GM21717 (cell line): ENCODE results near the gene ANKDD1A.

Source experiments
- ATAC-seq: cut with Tn5 transposase; IDR thresholded peaks from one replicate; pipeline ENCODE4 v1.9.1; 2021; ENCODE audit warnings: mild to moderate bottlenecking, moderate library complexity; ENCODE audit not compliant: unreplicated experiment

ANKDD1A gene

DNA sequence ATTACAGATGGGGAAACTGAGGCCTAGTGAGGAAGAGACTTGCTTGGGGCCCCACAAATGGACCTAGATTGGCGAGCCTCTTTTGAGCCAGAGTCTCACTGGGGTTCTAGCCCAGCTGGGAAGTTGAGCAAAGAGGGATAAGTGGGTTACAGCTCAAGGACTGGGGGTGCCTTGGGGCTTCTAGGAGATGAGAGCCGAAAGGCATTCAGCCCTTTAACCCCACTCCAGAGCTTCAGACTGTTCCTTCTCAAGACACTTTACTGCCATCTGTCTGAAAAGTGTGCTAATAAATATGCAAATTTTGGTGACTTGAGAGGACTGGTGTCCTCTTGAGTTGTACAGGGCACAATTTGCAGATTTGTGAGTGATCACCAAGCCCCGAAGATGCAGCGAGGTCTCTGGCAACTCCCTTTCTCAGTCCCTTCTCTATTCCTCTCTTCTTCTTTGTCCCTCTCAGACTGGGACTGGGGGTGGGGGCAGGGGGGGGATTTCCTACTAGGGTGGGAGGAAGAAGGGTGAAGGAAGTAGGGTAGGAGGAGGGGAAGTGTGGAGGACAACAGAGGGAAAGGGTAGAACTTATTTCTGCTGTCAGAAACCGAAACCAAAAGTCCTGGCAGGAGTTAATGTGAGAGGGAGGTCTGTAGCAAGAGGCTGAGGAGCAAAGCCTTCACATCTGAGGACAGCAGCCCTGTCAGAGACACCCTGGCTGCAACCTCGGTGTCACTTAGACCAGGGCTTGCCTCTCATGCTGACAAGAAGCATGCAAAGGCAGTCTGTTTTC lies 16.2 kb upstream of the ANKDD1A start:
- ATAC-seq, result no peak

DNA sequence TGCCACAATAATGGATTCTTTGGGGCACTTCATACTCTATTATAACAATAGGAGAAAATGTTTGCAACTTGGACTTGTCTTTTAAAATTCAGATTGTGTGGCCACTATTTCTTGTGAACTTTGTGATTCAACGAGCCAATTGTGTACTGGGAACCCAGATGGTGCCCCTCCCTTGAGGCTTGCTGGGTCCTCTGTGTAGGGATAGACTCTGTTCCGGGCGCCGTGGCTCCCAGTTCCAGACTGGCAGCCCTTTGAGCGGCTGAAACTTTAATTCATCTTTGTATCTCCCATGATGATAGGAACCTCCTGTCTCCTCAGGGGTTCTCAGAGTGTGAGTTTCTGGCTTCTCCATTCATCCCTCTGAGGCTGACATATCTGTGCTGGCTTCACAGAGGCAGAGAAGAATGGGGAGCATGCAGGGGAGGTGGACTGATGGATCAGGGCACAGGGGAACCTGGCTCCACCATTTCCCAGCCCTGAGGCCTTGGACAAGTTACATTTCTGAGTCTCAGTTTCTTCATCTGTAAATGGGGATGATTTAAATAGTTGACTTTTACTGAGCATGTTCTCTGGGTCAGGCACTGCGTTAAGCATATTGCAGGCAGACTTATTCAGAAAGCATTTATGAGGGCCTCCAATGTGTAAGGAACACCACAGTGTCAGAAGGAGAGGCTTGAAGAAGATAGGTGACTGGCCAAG lies 15.2 kb upstream of the ANKDD1A start:
- no peak for ATAC-seq

DNA sequence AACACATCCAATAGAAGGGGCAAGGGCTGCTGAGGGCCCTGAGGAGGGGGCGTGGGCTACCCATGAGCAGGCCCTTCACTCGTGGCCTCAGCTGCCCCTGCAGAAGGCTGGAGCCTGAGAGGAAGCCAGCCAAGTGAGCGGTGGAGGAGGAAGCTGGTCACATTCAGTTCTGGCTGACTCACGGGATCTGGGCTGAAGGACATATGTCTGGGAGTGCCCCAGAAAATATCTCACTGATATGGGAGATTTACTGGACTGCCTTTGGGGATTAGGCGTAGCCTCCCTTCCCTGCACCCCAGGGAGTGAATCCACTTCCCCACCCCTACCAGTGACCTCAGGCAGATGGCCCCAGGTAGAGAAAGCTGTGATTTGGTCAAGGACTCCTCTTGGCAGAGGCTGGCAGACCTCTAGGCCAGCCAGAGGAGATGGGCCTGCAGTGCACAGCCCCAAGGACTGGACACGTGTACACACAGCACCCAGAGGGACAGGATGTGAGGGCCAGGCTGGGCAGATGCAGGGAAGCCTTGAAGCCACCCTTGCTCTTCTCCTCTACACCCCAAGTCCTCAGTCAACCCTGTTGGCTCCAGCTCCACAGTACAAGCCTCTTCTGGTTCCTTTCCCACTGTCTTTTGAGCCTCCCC lies 14.2 kb upstream of the ANKDD1A start:
- ATAC-seq, result no peak

DNA sequence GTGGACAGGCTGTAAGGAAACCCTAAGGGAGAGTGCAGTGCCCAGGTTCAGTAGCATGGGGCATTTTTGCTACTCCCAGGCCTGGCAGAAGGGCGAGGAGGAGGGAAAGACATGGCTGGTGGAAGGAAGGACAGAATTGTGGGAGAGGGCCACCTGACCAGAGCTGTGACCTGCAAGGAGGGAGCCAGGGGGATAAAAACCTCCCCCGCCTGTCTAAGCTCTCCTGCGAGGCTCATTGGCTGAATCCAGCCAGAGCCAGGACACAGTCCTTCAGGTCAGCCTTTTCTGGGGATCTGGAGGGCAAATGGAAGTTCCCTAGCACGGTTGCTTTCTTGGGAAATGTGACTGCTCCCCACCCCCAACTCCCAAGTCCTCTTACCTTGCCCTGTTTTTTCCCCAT lies 13.3 kb upstream of the ANKDD1A start:
- no peak for ATAC-seq

DNA sequence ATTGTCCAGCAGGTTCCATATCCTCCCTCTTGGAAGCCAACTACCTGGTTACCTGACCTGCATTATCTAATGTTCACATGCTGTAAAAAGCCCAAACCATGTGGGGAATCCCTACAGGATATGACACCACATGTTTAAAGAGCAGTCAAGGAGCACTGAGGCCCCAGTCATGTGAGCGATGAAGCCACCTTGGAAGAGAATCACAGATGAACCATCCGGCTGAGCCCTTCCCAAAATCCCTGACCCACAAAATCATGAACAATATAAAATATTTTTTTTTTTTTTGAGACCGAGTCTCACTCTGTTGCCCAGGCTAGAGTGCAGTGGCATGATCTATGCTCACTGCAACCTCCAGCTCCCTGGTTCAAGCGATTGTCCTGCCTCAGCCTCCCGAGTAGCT lies 10.6 kb upstream of the ANKDD1A start:
- no peak for ATAC-seq

DNA sequence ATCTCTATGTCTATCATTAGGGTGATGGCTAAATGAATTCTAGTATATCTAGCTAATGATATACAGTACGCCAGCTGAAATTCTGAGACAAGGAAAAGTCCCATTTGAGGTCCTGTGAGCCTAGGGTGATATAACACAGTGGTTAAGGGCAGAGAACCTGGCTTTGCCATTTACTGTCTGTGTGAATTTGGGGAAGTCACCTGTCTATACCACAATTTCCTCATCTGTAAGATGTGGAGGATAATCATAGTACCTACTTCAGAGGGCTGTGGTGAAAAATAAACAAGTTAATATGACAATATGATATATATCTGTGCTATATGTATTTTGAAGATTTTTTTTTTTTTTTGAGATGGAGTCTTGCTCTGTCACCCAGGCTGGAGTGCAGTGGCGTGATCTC lies 9.8 kb upstream of the ANKDD1A start:
- ATAC-seq, result no peak

DNA sequence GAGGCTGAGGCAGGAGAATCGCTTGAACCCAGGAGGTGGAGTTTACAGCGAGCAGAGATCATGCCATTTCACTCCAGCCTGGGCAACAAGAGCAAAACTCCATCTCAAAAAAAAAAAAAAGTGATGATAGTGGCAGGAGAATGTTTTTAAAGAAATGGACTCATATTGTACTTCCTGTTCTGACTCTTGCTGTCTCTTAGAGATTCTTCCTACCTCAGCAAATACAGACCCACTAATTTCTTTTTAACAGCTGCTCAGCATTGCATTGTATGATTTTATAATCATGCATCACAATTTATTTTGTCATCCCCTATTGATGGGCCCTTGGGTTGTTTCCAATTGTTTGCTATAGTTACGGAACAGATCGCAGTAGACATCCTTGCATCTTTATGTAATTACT lies 8.8 kb upstream of the ANKDD1A start:
- no peak for ATAC-seq

DNA sequence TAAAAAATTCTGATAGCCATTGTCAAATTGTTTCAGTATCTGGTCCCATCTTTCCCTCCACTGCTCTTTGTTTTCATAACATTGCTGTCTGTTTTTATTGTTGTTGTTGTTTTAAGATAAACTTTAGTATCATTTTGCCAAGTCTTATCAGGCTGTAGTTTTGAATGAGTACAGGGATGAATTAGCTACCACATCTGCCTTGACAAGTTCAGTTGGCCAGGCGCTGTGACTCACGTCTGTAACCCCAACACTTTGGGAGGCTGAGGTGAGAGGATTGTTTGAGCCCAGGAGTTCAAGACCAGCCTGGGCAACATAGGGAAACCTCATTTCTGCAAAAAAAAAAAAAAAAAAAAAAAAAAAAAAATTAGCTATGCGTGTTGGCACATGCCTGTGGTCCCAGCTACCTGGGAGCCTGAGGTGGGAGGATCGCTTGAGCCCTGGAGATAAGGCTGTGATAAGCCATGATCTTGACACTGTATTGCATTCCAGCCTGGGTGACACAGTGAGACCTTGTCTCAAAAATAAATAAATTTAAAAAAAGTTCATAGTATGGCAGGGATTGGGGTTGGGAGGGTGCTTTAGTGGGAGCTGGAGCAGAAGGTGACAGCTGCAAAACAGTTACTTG lies 8.3 kb upstream of the ANKDD1A start:
- ATAC-seq, result no peak

DNA sequence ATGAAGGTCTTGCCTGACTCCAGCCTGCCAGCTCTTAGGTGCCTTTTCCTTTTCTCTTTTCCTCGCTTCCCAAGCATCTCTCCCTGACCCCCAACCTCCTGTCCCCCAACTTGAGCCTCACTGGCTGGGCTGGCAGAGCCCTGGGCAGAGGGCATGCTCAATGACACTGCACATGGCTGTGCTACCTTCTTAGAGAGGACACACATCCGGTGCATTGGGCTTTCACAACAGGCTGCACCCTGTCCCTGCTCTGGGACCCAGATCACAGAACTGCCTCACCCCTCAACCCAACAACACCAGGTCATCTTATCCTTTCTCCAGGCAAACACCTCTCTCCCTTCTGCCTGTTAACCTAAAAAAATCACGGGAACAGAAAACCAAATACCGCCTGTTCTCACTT lies 7.5 kb upstream of the ANKDD1A start:
- no peak for ATAC-seq

DNA sequence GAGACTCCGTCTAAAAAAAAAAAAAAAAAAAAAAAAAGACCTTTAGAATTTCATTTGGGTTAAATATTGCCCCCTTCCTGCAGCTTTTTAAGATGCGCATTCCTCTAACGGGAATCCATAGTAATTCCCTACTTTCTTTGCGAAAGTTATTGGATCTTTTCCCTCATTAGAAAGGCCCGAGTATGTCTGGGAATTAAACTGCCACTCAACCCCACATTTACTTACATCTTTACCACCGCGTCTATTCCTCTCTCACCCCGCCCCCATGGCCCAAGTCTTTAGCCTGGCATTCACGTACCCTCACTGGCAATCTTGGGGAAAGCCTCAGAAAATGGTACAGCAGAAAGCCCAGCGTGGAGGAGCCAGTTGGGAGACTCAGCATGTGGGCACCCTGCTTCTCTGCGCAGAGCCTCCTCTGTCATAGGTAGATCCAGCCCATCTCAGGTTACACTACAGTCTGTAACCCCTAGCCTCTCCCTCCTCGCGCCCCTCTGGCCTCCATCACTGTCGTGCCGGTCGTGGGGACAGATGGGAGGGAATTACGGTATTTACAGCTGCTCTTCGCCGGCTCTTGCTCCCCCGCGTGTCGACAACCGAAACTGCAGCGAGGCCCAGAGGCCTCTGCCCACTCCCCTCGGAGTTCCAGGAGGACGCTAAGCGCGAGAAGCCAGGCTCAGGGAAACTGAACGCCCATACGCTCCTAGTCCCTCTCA lies 6.4 kb upstream of the ANKDD1A start:
- ATAC-seq, result peak; percentile 55

DNA sequence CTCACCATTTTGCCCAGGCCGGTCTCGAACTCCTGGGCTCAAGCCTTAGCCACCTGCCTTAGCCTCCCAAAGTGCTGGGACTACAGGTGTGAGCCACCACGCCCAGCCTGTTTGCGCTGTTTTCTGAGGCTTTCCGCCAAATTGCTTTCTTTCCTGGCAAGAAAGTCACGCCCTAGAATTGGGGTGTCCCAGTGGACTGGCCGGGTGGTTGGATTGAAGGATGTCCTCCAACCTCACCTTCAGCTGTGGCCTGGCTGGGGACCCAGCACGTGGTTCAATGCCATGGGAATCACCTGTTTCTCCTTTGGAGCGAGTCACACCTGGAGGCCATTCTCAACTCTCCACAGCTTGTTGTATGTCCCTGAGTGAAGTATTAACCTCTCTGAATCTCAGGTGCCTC lies 5.8 kb upstream of the ANKDD1A start:
- ATAC-seq, result no peak

DNA sequence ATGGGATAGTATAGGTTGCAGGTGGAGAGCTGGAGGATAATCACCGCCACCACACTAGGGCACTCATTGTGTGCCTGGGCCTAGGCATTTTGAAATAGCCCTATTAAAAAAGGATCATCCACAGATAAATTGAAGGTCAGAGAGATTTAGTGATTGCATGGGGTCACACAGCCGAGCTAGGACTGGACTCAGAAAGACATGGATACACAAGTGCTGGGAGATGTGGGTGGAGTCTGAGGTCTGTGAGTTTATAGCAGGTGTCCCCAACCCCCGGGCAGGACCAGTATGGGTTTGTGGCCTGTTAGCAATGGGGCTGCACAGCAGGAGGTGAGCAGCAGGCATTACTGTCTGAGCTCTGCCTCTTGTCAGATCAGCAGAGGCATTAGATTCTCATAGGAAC lies 5.3 kb upstream of the ANKDD1A start:
- no peak for ATAC-seq

DNA sequence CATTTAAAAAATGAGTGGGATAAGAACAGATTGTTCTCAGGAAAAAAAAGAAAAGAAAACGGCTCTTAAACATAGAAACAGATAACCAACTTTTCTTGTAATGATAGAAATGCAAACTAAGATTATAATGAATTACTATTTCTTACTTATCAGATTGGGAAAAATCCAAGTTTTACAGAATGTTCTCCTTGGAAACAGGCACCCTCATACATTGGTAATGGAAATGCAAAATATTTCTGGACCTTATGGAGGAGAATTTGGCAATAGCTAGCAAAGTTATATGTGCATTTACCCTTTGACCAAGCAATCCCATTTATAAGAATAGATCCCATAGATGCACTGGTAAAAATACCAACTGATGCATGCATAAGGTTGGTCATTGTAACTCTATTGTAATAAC lies 3.7 kb upstream of the ANKDD1A start:
- no peak for ATAC-seq

DNA sequence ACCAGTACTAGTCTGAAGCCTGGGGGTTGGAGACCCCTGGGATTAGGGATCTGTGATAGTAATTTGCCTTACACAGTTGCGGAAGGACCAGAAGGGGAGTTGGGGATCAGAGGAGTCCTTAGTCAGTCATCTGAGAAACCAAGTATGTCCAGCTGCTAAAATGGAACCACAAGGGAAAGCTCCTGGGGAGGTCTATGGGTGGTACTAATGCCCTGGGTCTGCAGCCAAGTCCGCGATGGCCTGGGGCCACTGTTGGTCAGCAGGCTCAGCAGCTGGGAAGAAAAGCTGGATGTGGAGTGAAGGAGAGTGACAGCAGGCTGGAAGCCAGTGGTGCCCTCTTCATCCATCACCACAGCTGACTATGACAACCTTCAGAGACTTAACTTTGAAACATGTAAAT lies 2.2 kb upstream of the ANKDD1A start:
- no peak for ATAC-seq

DNA sequence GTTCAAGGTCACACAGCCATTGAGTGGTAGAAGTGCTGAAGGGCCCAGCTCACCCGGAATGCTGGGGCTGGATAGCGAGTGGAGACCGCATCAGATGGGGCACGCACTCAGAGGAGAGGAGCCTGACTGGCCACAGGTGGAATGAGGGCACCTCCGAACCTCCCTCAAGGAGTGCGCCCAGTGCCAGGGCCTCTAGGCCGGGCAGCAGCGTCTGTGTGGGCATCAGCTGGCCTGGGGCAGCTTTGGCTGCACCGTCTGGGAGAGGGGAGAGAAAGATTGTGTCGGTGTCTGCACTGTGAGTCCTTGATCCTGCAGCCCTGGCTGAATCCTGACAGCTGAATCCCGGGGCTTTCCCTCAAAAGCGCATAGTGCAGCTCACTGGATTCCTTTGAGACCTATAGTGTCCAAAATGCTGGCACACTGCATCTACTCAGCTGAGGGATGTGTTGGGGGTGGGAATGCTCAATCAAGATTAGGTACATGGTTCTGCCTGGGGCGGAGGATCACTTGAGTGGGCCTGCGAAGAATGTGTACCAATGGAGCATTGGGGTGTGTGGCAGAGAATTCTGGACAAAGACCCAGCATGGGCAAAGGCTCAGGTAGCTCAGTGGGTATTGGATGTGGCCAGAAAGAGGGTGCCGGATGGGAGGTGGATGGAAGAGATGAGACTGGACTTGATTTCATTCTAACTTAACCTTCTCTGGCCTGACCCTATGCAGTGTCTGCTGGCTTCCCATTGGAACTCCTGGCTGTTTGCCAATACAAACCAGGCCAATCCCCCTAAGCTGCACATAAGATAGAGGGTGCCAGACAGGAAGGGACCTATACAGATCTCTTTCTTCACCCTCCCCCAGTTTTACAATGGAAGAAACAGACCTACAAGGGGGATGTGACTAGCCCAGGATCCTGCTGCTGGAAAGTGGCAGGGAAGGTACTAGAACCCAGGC lies 950 bp downstream of the ANKDD1A start:
- no peak for ATAC-seq

DNA sequence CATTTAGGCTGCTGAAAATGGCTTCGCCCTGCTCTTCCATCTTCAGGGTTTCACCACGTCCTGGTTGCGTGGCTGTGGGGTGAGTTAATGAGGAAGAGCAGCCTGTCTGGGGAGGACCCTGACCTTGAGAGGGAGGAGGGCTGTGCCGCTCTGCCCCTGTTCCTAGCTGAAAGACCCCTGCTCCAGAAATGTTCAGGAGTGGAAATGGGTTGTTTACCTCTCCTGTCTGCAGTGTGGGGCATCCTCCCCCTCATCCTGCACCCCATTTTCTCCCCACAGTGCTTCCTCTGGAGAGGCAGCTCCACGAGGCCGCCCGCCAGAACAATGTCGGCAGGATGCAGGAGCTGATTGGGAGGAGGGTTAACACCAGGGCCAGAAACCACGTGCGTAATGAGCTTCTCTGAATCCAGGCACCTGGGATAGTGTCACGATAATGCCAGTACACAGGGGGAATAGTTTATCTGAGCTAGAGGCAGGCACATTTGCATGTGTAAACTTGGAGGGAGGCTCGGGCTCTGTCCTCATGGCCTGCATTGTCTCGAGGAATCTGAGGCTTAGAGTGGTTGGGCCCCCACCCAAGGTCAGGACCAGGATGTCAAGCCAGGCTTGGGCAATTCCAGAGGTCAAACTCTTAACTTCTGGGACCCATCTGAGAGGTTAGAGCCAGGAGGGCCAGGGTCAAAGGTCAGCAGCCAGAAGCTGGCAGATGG lies 4.0 kb downstream of the ANKDD1A start:
- no peak for ATAC-seq

DNA sequence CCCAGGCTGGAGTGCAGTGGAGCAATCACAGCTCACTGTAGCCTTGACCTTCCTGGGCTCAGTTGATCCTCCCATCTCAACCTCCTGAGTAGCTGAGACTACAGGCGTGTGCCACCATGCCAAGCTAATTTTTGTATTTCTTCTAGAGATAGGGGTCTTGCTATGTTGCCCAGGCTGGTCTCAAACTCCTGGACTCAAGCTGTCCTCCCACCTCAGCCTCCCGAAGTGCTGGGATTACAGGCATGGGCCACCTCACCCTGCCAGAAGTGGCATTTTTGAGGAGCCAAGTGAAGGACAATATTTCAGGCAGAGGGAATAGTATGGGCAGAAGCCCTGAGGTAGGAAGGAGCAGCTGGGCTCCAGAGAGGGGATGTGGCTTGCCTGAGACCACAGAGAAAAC lies 4.7 kb downstream of the ANKDD1A start:
- ATAC-seq, result no peak

DNA sequence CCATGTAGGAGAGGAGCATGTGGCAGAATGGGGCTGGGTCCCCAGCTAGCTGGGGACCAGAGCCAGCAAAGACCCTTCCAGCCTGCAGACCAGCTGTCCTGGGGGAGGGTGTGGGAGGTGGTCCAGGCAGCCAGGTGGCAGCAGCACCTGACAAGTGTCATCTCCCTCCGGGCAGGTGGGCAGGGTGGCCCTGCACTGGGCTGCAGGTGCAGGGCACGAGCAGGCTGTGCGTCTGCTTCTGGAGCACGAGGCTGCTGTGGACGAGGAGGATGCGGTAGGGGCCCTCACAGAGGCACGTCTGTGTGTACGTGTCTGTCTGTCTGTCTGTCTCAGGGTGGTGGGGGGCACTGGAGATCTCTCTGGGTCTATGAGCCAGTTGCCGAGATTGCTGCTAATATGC lies 5.5 kb downstream of the ANKDD1A start:
- no peak for ATAC-seq

DNA sequence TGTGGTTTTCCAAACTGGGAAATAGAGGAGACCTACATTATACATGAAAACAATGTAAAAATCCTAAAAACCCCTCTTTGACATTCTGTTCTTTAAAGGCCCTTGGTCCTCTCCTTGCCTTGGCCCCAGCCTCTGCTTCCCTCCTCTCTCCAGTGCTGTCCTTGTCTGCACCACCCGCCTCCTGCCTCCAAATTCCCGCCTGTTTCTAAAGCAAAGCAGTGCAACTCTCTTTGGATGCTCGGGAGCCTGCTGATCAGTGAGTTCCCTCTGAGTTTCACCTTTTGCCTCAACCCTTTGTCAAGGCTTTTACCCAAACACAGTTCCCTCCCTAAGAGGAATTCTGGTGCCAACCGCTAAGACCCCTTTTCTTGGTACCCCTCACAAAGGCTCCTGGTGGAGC lies 8.0 kb downstream of the ANKDD1A start:
- ATAC-seq, result no peak
